ENCODE measurements around the gene MEG3.

MEG3 gene

GRCh38 chr14:100835548-100836310 is 9.8 kb downstream of the MEG3 start:
- no peak overlapping the region for H3K27ac ChIP-seq
- H3K27me3 ChIP-seq: no peaks in the 10 kb centered on the region
- H3K4me1 ChIP-seq: peaks cover 0 to 46% (median 30%) of the 10 kb centered on the region in 10 experiments; a peak in 15 of 20 replicates
- no peaks in the 10 kb centered on the region for H4K20me1 ChIP-seq
- H3K9me3 ChIP-seq (replicated peaks in 1 of 11): peaks cover 0 to 8% (median 0%) of the 10 kb centered on the region in 11 experiments; a peak in 5 of 22 replicates
- peak overlapping the region in 3 of 11 experiments; percentile 16 to 35 (median 29); a peak in 2 of 22 replicates for H3K9ac ChIP-seq
- H3K4me3 ChIP-seq: no peak overlapping the region
- no peak for TF ChIP-seq Cebpa-rat (IDR thresholded peaks at IDR 0.05)
- no peaks in the 10 kb centered on the region for H3K36me3 ChIP-seq
- H3K4me2 ChIP-seq: peak overlapping the region in 10 of 11 experiments; percentile 9 to 81 (median 71); a peak in 18 of 22 replicates

- Histone ChIP-seq H3K4me2 (peak overlapping the region in 7 of 11 experiments; percentile 64 to 81 (median 73); a peak in 11 of 22 replicates), H3K36me3 (no peaks in the 10 kb centered on the region), H3K9me3 (replicated peaks in 1 of 11) (peaks cover 0 to 8% (median 0%) of the 10 kb centered on the region in 11 experiments; a peak in 5 of 22 replicates)
These were observed 10.4 kb downstream of the MEG3 start for GRCh38 chr14:100836311-100836805.

GRCh38 chr14:100836941-100837804 is 11.3 kb downstream of the MEG3 start:
- H4K20me1 ChIP-seq: no peaks in the 10 kb centered on the region; a peak in 1 of 22 replicates
- no peaks in the 10 kb centered on the region for H3K27me3 ChIP-seq
- H3K4me3 ChIP-seq: no peak overlapping the region
- no peaks in the 10 kb centered on the region for H3K36me3 ChIP-seq
- no peak overlapping the region for H3K9ac ChIP-seq
- peak overlapping the region in 6 of 11 experiments; percentile 5 to 80 (median 45); a peak in 10 of 22 replicates for H3K4me2 ChIP-seq
- peaks cover 0 to 55% (median 39%) of the 10 kb centered on the region in 10 experiments; a peak in 17 of 20 replicates for H3K4me1 ChIP-seq
- TF ChIP-seq Cebpa-rat (IDR thresholded peaks at IDR 0.05): no peak
- peaks cover 0 to 8% (median 0%) of the 10 kb centered on the region in 11 experiments; a peak in 5 of 22 replicates for H3K9me3 ChIP-seq (replicated peaks in 1 of 11)
- H3K27ac ChIP-seq: no peak overlapping the region

More at GRCh38 chr14:100836311-100836805, 10.4 kb downstream of the MEG3 start:
- Histone ChIP-seq H3K4me3 (no peak overlapping the region), H4K20me1 (no peaks in the 10 kb centered on the region; a peak in 1 of 22 replicates), H3K27ac (no peak overlapping the region), H3K27me3 (no peaks in the 10 kb centered on the region), H3K4me1 (peaks cover 0 to 47% (median 31%) of the 10 kb centered on the region in 10 experiments; a peak in 15 of 20 replicates), H3K9ac (no peak overlapping the region)
- no peak for TF ChIP-seq Cebpa-rat (IDR thresholded peaks at IDR 0.05)

GRCh38 chr14:100837805-100838350 is 12.0 kb downstream of the MEG3 start:
- no peak for TF ChIP-seq Cebpa-rat (IDR thresholded peaks at IDR 0.05)
- Histone ChIP-seq H3K27me3 (no peaks in the 10 kb centered on the region; a peak in 1 of 22 replicates), H3K4me3 (no peak overlapping the region), H3K27ac (no peak overlapping the region), H3K9ac (no peak overlapping the region), H4K20me1 (no peaks in the 10 kb centered on the region; a peak in 1 of 22 replicates), H3K36me3 (no peaks in the 10 kb centered on the region), H3K9me3 (replicated peaks in 1 of 11) (peaks cover 0 to 2% (median 0%) of the 10 kb centered on the region in 11 experiments; a peak in 1 of 22 replicates), H3K4me2 (peak overlapping the region in 7 of 11 experiments; percentile 5 to 78 (median 25); a peak in 6 of 22 replicates), H3K4me1 (peaks cover 7 to 62% (median 46%) of the 10 kb centered on the region in 10 experiments)

GRCh38 chr14:100838493-100839314 is 12.8 kb downstream of the MEG3 start:
- H3K4me3 ChIP-seq: no peak overlapping the region
- no peaks in the 10 kb centered on the region for H3K36me3 ChIP-seq
- H3K9me3 ChIP-seq (replicated peaks in 1 of 11): no peaks in the 10 kb centered on the region
- H3K9ac ChIP-seq: no peak overlapping the region
- peaks cover 0 to 8% (median 0%) of the 10 kb centered on the region in 11 experiments; a peak in 2 of 22 replicates for H3K27me3 ChIP-seq
- no peak overlapping the region for H3K27ac ChIP-seq
- TF ChIP-seq Cebpa-rat (IDR thresholded peaks at IDR 0.05): no peak
- no peaks in the 10 kb centered on the region; a peak in 1 of 22 replicates for H4K20me1 ChIP-seq
- H3K4me1 ChIP-seq: peaks cover 15 to 70% (median 55%) of the 10 kb centered on the region in 10 experiments
- peak overlapping the region in 2 of 11 experiments; percentile 6 to 10; a peak in 2 of 22 replicates for H3K4me2 ChIP-seq

- Histone ChIP-seq H3K4me3 (no peak overlapping the region), H3K36me3 (no peaks in the 10 kb centered on the region), H4K20me1 (no peaks in the 10 kb centered on the region; a peak in 1 of 22 replicates), H3K9me3 (replicated peaks in 1 of 11) (no peaks in the 10 kb centered on the region), H3K4me2 (no peak overlapping the region), H3K4me1 (peaks cover 18 to 76% (median 60%) of the 10 kb centered on the region in 10 experiments), H3K27me3 (peaks cover 0 to 10% (median 0%) of the 10 kb centered on the region in 11 experiments; a peak in 2 of 22 replicates), H3K9ac (no peak overlapping the region), H3K27ac (no peak overlapping the region)
- no peak for TF ChIP-seq Cebpa-rat (IDR thresholded peaks at IDR 0.05)
These were observed 13.3 kb downstream of the MEG3 start for GRCh38 chr14:100839315-100839585.

GRCh38 chr14:100839681-100840111 is 13.8 kb downstream of the MEG3 start:
- H3K4me1 ChIP-seq: peaks cover 18 to 74% (median 60%) of the 10 kb centered on the region in 10 experiments
- no peaks in the 10 kb centered on the region for H3K9me3 ChIP-seq (replicated peaks in 1 of 11)
- no peak overlapping the region for H3K4me3 ChIP-seq
- H3K36me3 ChIP-seq: no peaks in the 10 kb centered on the region
- no peak overlapping the region for H3K9ac ChIP-seq
- H3K27me3 ChIP-seq: peaks cover 0 to 10% (median 0%) of the 10 kb centered on the region in 11 experiments; a peak in 2 of 22 replicates
- H3K27ac ChIP-seq: no peak overlapping the region
- TF ChIP-seq Cebpa-rat (IDR thresholded peaks at IDR 0.05): no peak
- H3K4me2 ChIP-seq: no peak overlapping the region
- no peaks in the 10 kb centered on the region; a peak in 1 of 22 replicates for H4K20me1 ChIP-seq

Data from BLaER1 treated with 17β-estradiol and CSF1 and Interleukin-3, amounts not matched to agents 10 nM and 100 nM (cell line).